Measurements from ENCODE around the gene NPAS2.

DNA sequence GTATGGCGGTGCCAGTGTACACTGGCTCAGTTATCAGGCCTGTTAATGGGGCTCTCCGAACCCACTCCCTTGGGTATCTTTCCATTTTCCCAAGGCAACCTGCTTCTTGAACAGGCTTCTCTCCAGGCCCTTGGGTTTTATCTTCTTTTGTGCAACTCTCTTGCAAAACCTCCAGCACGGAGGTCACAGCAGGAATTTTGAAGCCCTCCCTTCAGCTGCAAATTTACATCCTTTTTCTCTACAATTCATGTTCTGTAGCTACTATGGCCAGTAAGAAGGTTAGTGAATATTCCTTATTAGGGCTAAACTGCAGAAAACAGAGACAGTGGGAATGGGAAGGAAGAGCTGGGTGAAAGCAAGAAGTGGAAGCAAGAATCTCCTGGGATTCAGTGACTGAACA, 10.4 kb upstream of the NPAS2 start:
- TF ChIP-seq EP300 (IDR thresholded peaks at IDR 0.05; ENCODE audit: borderline replicate concordance in 1 of 2, low read depth in 2 of 2, low read length in 2 of 2) = no peak
- TF ChIP-seq, protein P1, sequence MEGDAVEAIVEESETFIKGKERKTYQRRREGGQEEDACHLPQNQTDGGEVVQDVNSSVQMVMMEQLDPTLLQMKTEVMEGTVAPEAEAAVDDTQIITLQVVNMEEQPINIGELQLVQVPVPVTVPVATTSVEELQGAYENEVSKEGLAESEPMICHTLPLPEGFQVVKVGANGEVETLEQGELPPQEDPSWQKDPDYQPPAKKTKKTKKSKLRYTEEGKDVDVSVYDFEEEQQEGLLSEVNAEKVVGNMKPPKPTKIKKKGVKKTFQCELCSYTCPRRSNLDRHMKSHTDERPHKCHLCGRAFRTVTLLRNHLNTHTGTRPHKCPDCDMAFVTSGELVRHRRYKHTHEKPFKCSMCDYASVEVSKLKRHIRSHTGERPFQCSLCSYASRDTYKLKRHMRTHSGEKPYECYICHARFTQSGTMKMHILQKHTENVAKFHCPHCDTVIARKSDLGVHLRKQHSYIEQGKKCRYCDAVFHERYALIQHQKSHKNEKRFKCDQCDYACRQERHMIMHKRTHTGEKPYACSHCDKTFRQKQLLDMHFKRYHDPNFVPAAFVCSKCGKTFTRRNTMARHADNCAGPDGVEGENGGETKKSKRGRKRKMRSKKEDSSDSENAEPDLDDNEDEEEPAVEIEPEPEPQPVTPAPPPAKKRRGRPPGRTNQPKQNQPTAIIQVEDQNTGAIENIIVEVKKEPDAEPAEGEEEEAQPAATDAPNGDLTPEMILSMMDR (IDR thresholded peaks at IDR 0.05; ENCODE audit: control extremely low read depth in 1 of 3, insufficient read depth in 1 of 3, low read depth in 1 of 3, low read length in 3 of 3) = no peak
- no peak for TF ChIP-seq SP4 (IDR thresholded peaks at IDR 0.05; ENCODE audit: low read length)
- no peak for TF ChIP-seq BACH1 (IDR thresholded peaks at IDR 0.05; ENCODE audit: low read length)

Data from H1 (cell line).